GM18861 (cell line): ENCODE measurements around the gene RFC4.
"Not testable (repeated sequence)": the region's sequence is repeated elsewhere in the genome, so short reads cannot be mapped to it uniquely, and the experiment has no call there.

Experiments used
- ATAC-seq: cut with Tn5 transposase; IDR thresholded peaks from one replicate; pipeline ENCODE4 v1.9.1; 2021; ENCODE audit not compliant: unreplicated experiment

The RFC4 gene

GRCh38 chr3:186825294-186825821 is 19.1 kb upstream of the RFC4 start:
- ATAC-seq, result no peak

- no peak for ATAC-seq
Measured at GRCh38 chr3:186824430-186825139, 18.3 kb upstream of the RFC4 start.

GRCh38 chr3:186823386-186823785 is 17.1 kb upstream of the RFC4 start:
- no peak for ATAC-seq

GRCh38 chr3:186822388-186822759 is 16.1 kb upstream of the RFC4 start:
- ATAC-seq, result not testable (repeated sequence)

GRCh38 chr3:186821429-186822387 is 15.4 kb upstream of the RFC4 start:
- ATAC-seq, result no peak

GRCh38 chr3:186818956-186819355 is 12.7 kb upstream of the RFC4 start:
- no peak for ATAC-seq

GRCh38 chr3:186818516-186818915 is 12.2 kb upstream of the RFC4 start:
- no peak for ATAC-seq

- ATAC-seq, result no peak
Measured at GRCh38 chr3:186815435-186815834, 9.2 kb upstream of the RFC4 start.

GRCh38 chr3:186814100-186814499 is 7.8 kb upstream of the RFC4 start:
- no peak for ATAC-seq

- ATAC-seq, result not testable (repeated sequence)
Measured at GRCh38 chr3:186811313-186811712, 5.0 kb upstream of the RFC4 start.

GRCh38 chr3:186810336-186810996 is 4.2 kb upstream of the RFC4 start:
- ATAC-seq, result no peak

- ATAC-seq, result no peak
Measured at GRCh38 chr3:186807231-186807630, 949 bp upstream of the RFC4 start.

GRCh38 chr3:186803447-186803846 is 2.8 kb downstream of the RFC4 start:
- ATAC-seq, result not testable (repeated sequence)

GRCh38 chr3:186802701-186803100 is 3.6 kb downstream of the RFC4 start:
- ATAC-seq, result no peak

- ATAC-seq, result no peak
Measured at GRCh38 chr3:186800285-186800684, 6.0 kb downstream of the RFC4 start.

GRCh38 chr3:186798239-186798874 is 7.9 kb downstream of the RFC4 start:
- no peak for ATAC-seq

GRCh38 chr3:186790261-186790981 is 15.9 kb downstream of the RFC4 start:
- ATAC-seq, result no peak

GRCh38 chr3:186789554-186790260 is 16.6 kb downstream of the RFC4 start:
- no peak for ATAC-seq
